NB4 (cell line): ENCODE data around the gene TIRAP.

Experiments
- CTCF ChIP-seq: IDR thresholded peaks from one replicate; pipeline ENCODE4 v1.5.1; 2012; ENCODE audit warnings: low read depth, low read length
- POLR2A ChIP-seq: IDR thresholded peaks from 2 replicates; pipeline ENCODE4 v1.6.1; 2011; ENCODE audit warnings: mild to moderate bottlenecking; ENCODE audit not compliant: insufficient read length; ENCODE audit errors: extremely low read depth

DNA sequence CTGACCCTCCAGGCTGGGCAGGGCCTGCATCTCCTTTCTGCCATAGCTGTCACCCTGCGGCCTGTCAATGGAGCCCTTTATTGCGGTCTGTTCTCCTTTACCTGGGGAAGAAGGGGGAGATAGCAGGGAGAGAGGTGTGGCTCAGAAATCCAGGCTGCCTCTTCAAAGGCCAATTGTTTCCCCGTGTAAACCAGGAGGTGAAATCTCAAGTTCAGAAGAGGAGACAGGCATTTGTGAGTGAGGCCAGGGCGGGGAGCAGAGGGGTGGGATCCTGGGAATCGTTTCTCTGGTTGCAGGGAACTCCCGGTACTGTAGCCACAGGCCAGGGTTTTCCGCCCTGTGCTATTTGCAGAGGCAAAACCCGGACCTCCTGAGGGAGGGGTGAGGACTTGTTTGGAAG lies 30.1 kb downstream of the TIRAP start:
- TF ChIP-seq CTCF (no peak), POLR2A (no peak)
